ENCODE results near the gene AIRE. TPM values are rescaled to one million over a fixed set of nuclear protein-coding genes. Genes with fewer than 3 reads are reported as not detected.

The AIRE gene
- total RNA-seq, 1 experiment from 2014 or later: 0.09 TPM

DNA sequence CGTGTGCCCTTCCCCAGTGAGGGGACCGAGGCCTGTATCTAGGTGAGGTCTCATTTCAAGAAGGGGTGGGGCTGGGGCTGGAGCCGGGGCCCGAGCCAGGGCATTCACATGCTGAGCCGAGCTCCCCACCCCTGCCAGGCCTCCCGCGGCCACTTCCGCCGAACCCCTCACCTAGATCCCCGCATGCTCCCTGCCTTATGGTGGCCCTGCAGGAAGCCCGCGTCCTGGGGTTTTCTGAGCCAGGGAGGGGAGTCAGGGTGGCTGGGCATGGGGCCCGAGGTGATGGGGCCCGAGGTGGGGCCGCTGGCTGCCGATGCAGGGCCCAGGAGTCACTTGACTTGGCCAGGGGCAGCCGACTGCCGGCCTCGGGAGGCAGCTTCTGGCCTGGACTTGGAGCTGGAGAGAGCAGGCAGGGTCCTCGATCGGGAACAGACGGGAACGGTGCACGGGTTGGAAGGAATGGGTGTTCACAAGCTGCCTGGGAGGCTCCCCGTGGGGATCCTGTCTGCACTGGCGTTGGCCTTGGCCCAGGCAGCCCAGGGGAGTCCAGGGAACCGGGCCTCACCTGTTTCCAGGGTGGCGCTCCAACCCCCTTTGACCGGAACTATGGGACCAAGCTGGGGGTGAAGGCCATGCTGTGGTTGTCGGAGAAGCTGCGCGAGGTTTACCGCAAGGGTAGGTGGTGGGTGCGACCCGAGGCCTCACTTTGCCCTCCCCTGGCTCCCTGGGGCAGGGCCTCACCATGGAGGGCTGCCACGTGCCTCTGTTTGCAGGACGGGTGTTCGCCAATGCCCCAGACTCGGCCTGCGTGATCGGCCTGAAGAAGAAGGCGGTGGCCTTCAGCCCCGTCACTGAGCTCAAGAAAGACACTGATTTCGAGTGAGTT is 40.0 kb downstream of the AIRE start (continued):
- TF ChIP-seq, protein P1, sequence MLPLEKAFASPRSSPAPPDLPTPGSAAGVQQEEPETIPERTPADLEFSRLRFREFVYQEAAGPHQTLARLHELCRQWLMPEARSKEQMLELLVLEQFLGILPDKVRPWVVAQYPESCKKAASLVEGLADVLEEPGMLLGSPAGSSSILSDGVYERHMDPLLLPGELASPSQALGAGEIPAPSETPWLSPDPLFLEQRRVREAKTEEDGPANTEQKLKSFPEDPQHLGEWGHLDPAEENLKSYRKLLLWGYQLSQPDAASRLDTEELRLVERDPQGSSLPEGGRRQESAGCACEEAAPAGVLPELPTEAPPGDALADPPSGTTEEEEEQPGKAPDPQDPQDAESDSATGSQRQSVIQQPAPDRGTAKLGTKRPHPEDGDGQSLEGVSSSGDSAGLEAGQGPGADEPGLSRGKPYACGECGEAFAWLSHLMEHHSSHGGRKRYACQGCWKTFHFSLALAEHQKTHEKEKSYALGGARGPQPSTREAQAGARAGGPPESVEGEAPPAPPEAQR (CRISPR knock-in tag; IDR thresholded peaks at IDR 0.05): no peak
- TF ChIP-seq, protein P2, sequence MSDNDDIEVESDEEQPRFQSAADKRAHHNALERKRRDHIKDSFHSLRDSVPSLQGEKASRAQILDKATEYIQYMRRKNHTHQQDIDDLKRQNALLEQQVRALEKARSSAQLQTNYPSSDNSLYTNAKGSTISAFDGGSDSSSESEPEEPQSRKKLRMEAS (CRISPR knock-in tag; IDR thresholded peaks at IDR 0.05): no peak
- TF ChIP-seq OVOL2 (CRISPR knock-in tag; IDR thresholded peaks at IDR 0.05; ENCODE audit: borderline replicate concordance): no peak

DNA sequence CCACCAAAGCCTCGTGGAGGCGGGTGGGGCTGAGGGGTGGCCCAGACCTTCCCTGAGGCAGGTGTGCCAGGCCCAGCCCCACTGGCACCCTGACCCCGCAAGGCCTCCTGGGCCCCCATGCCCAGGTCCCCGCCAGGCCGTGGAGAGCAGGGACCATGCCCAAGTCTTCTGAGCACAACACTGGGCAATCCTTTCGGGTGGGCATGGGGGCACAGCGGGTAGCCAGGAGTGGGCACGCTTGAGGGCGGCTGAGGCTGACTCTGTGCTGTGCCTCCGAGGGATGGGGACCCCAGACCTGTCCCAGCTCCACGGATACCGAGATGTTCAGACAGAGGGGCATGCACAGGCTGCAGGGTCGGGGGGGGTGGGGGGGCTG is 40.6 kb downstream of the AIRE start:
- no peak for ATAC-seq
- Mint-ChIP-seq H3K27ac (no peak overlapping the region), H3K36me3 (no peaks in the 10 kb centered on the region; the same call in 1 of the 2 replicates), H3K4me1 (no peaks in the 10 kb centered on the region), H3K9me3 (no peaks in the 10 kb centered on the region), H3K27me3 (ENCODE audit: low read depth) (no peaks in the 10 kb centered on the region), H3K4me3 (no peak overlapping the region)
- DNase-seq (ENCODE audit: low spot score): no peak
- ChIA-PET POLR2A (no interaction called here), CTCF (no interaction called here)
- TF ChIP-seq, protein P3, sequence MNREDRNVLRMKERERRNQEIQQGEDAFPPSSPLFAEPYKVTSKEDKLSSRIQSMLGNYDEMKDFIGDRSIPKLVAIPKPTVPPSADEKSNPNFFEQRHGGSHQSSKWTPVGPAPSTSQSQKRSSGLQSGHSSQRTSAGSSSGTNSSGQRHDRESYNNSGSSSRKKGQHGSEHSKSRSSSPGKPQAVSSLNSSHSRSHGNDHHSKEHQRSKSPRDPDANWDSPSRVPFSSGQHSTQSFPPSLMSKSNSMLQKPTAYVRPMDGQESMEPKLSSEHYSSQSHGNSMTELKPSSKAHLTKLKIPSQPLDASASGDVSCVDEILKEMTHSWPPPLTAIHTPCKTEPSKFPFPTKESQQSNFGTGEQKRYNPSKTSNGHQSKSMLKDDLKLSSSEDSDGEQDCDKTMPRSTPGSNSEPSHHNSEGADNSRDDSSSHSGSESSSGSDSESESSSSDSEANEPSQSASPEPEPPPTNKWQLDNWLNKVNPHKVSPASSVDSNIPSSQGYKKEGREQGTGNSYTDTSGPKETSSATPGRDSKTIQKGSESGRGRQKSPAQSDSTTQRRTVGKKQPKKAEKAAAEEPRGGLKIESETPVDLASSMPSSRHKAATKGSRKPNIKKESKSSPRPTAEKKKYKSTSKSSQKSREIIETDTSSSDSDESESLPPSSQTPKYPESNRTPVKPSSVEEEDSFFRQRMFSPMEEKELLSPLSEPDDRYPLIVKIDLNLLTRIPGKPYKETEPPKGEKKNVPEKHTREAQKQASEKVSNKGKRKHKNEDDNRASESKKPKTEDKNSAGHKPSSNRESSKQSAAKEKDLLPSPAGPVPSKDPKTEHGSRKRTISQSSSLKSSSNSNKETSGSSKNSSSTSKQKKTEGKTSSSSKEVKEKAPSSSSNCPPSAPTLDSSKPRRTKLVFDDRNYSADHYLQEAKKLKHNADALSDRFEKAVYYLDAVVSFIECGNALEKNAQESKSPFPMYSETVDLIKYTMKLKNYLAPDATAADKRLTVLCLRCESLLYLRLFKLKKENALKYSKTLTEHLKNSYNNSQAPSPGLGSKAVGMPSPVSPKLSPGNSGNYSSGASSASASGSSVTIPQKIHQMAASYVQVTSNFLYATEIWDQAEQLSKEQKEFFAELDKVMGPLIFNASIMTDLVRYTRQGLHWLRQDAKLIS (CRISPR knock-in tag; IDR thresholded peaks at IDR 0.05; ENCODE audit: borderline replicate concordance): no peak
- TF ChIP-seq RORB (CRISPR knock-in tag; IDR thresholded peaks at IDR 0.05) (no peak), ETV6 (CRISPR knock-in tag; IDR thresholded peaks at IDR 0.05) (no peak), KAT7 (CRISPR knock-in tag; IDR thresholded peaks at IDR 0.05; ENCODE audit: borderline replicate concordance) (no peak), HMGA2 (CRISPR knock-in tag; IDR thresholded peaks at IDR 0.05) (no peak), ZNF317 (CRISPR knock-in tag; IDR thresholded peaks at IDR 0.05; ENCODE audit: borderline replicate concordance, low read depth) (no peak), ZNF423 (CRISPR knock-in tag; IDR thresholded peaks at IDR 0.05) (no peak), EMX1 (CRISPR knock-in tag; IDR thresholded peaks at IDR 0.05) (no peak)
- TF ChIP-seq, protein P4, sequence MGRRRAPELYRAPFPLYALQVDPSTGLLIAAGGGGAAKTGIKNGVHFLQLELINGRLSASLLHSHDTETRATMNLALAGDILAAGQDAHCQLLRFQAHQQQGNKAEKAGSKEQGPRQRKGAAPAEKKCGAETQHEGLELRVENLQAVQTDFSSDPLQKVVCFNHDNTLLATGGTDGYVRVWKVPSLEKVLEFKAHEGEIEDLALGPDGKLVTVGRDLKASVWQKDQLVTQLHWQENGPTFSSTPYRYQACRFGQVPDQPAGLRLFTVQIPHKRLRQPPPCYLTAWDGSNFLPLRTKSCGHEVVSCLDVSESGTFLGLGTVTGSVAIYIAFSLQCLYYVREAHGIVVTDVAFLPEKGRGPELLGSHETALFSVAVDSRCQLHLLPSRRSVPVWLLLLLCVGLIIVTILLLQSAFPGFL (CRISPR knock-in tag; IDR thresholded peaks at IDR 0.05; ENCODE audit: borderline replicate concordance): no peak
- TF ChIP-seq, protein P5, sequence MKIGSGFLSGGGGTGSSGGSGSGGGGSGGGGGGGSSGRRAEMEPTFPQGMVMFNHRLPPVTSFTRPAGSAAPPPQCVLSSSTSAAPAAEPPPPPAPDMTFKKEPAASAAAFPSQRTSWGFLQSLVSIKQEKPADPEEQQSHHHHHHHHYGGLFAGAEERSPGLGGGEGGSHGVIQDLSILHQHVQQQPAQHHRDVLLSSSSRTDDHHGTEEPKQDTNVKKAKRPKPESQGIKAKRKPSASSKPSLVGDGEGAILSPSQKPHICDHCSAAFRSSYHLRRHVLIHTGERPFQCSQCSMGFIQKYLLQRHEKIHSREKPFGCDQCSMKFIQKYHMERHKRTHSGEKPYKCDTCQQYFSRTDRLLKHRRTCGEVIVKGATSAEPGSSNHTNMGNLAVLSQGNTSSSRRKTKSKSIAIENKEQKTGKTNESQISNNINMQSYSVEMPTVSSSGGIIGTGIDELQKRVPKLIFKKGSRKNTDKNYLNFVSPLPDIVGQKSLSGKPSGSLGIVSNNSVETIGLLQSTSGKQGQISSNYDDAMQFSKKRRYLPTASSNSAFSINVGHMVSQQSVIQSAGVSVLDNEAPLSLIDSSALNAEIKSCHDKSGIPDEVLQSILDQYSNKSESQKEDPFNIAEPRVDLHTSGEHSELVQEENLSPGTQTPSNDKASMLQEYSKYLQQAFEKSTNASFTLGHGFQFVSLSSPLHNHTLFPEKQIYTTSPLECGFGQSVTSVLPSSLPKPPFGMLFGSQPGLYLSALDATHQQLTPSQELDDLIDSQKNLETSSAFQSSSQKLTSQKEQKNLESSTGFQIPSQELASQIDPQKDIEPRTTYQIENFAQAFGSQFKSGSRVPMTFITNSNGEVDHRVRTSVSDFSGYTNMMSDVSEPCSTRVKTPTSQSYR (CRISPR knock-in tag; IDR thresholded peaks at IDR 0.05): no peak
- TF ChIP-seq, protein P6, sequence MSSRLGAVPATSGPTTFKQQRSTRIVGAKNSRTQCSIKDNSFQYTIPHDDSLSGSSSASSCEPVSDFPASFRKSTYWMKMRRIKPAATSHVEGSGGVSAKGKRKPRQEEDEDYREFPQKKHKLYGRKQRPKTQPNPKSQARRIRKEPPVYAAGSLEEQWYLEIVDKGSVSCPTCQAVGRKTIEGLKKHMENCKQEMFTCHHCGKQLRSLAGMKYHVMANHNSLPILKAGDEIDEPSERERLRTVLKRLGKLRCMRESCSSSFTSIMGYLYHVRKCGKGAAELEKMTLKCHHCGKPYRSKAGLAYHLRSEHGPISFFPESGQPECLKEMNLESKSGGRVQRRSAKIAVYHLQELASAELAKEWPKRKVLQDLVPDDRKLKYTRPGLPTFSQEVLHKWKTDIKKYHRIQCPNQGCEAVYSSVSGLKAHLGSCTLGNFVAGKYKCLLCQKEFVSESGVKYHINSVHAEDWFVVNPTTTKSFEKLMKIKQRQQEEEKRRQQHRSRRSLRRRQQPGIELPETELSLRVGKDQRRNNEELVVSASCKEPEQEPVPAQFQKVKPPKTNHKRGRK (CRISPR knock-in tag; IDR thresholded peaks at IDR 0.05; ENCODE audit: borderline replicate concordance): no peak
